H1 (cell line): ENCODE data around the gene ZNF280B. TPM values are rescaled to one million over a fixed set of nuclear protein-coding genes. Genes with fewer than 3 reads are reported as not detected.

Source experiments
- CTCF ChIA-PET: fragments of 300-600 bp; sonication (Branson Sonifier 250); formaldehyde crosslinking; loops from one replicate; lab custom pipeline; 2021; ENCODE audit not compliant: partially characterized antibody; lab: Charles Lee
- POLR2A ChIA-PET: fragments of 300-600 bp; sonication (Branson Sonifier 250); formaldehyde crosslinking; loops from one replicate; lab custom pipeline; 2021; ENCODE audit warnings: inconsistent platforms; ENCODE audit not compliant: partially characterized antibody; lab: Charles Lee
- DNase-seq, 2 experiments: peaks; one replicate each; pipeline versions ENCODE4 v3.0.0 to v3.0.0-alpha.2; 2010 to 2022; ENCODE audit warnings: low spot score in 2 of 2, low read depth in 1 of 2, mixed read lengths in 1 of 2
- FAIRE-seq: peaks from 2 replicates; lab custom pipeline; 2011; peaks lifted over from hg19 to GRCh38; lab: Jason Lieb, UNC
- H2AFZ ChIP-seq: 2 replicates; pipeline ENCODE4 v1.8.1; 2012; ENCODE audit warnings: low read length, inconsistent platforms
- H2AK5ac ChIP-seq: 2 replicates; pipeline ENCODE4 v1.6.1; 2013; ENCODE audit warnings: low read depth, low read length
- H2BK120ac ChIP-seq: replicated peaks from 2 replicates; pipeline ENCODE3; 2013; ENCODE audit warnings: low read depth, low read length, inconsistent platforms
- H2BK12ac ChIP-seq: 2 replicates; pipeline ENCODE4 v1.6.1; 2013; ENCODE audit warnings: low read depth, low read length
- H2BK15ac ChIP-seq: 2 replicates; pipeline ENCODE4 v1.6.1; 2013; ENCODE audit warnings: low read length
- H2BK20ac ChIP-seq: 2 replicates; pipeline ENCODE4 v1.6.1; 2013; ENCODE audit warnings: low read length
- H2BK5ac ChIP-seq: 2 replicates; pipeline ENCODE4 v1.6.1; 2013; ENCODE audit warnings: low read depth, low read length
- H3K14ac ChIP-seq: 2 replicates; pipeline ENCODE4 v1.6.1; 2013; ENCODE audit warnings: inconsistent platforms; ENCODE audit not compliant: insufficient read length
- H3K18ac ChIP-seq: 2 replicates; pipeline ENCODE4 v1.6.1; 2013; ENCODE audit warnings: low read length; ENCODE audit errors: extremely low read depth
- H3K23ac ChIP-seq: 2 replicates; pipeline ENCODE4 v1.6.1; 2013; ENCODE audit warnings: inconsistent platforms; ENCODE audit not compliant: insufficient read length
- H3K23me2 ChIP-seq: 2 replicates; pipeline ENCODE4 v1.6.1; 2013; ENCODE audit warnings: low read depth, low read length
- H3K27ac ChIP-seq: 2 replicates; pipeline ENCODE4 v1.6.1; 2011; ENCODE audit warnings: low read depth, low read length, inconsistent platforms
- H3K27me3 ChIP-seq, 4 experiments: replicated peaks in 1 of 4; 1 replicate in 1 of 4; 2 replicates in 3 of 4; pipeline versions ENCODE4 v1.6.1 to v1.8.1; 2011 to 2013; ENCODE audit warnings: low read length in 3 of 4, mild to moderate bottlenecking in 3 of 4, inconsistent platforms in 2 of 4, mixed read lengths in 2 of 4, moderate library complexity in 1 of 4; ENCODE audit not compliant: control insufficient read depth in 3 of 4, insufficient read depth in 3 of 4; ENCODE audit errors: extremely low read depth in 1 of 4
- H3K36me3 ChIP-seq, 4 experiments: 2 replicates each; pipeline versions ENCODE4 v1.6.1 to v1.8.1; 2011 to 2013; ENCODE audit warnings: mild to moderate bottlenecking in 4 of 4, low read length in 3 of 4, moderate library complexity in 2 of 4, control low read depth in 1 of 4, inconsistent platforms in 1 of 4; ENCODE audit not compliant: insufficient read depth in 4 of 4, control insufficient read depth in 2 of 4
- H3K4ac ChIP-seq: replicated peaks from 2 replicates; pipeline ENCODE3; 2013; ENCODE audit warnings: low read length, low read depth, mixed read lengths, inconsistent platforms; ENCODE audit not compliant: insufficient read length
- H3K4me1 ChIP-seq, 4 experiments: replicated peaks in 1 of 4; 1 replicate in 1 of 4; 2 replicates in 3 of 4; pipeline versions ENCODE4 v1.6.1 to v1.8.1; 2011 to 2013; ENCODE audit warnings: low read length in 3 of 4, inconsistent platforms in 2 of 4, mixed read lengths in 1 of 4; ENCODE audit not compliant: insufficient read depth in 4 of 4, control insufficient read depth in 3 of 4
- H3K4me2 ChIP-seq, 2 experiments: 2 replicates each; pipeline versions ENCODE4 v1.6.1 to v1.8.1; 2011 to 2013; ENCODE audit warnings: low read depth in 2 of 2, low read length in 2 of 2, control low read depth in 1 of 2, inconsistent platforms in 1 of 2, mild to moderate bottlenecking in 1 of 2; ENCODE audit not compliant: insufficient read depth in 1 of 2
- H3K4me3 ChIP-seq, 4 experiments: fragments of 200-600, 300-600 bp in 1 of 4; sonication (generic), shearing (Covaris generic), sonication (Bioruptor Twin) in 1 of 4; 2 replicates each; pipeline versions ENCODE4 v1.5.1 to v1.8.1; 2011 to 2016; ENCODE audit warnings: low read length in 4 of 4, low read depth in 3 of 4, control low read depth in 2 of 4, inconsistent platforms in 2 of 4, mild to moderate bottlenecking in 2 of 4, mixed read lengths in 1 of 4, moderate library complexity in 1 of 4; ENCODE audit not compliant: insufficient read depth in 2 of 4; ENCODE audit errors: extremely low read depth in 1 of 4
- H3K56ac ChIP-seq: replicated peaks from 2 replicates; pipeline ENCODE3; 2013; ENCODE audit warnings: low read depth, mild to moderate bottlenecking, mixed read lengths, low read length, inconsistent platforms; ENCODE audit not compliant: insufficient read length
- H3K79me1 ChIP-seq: 2 replicates; pipeline ENCODE4 v1.6.1; 2013; ENCODE audit warnings: low read depth, low read length, control low read depth
- H3K79me2 ChIP-seq, 2 experiments: 2 replicates each; pipeline versions ENCODE4 v1.6.1 to v1.8.1; 2012 to 2013; ENCODE audit warnings: low read length in 2 of 2, mild to moderate bottlenecking in 2 of 2, inconsistent platforms in 1 of 2; ENCODE audit not compliant: insufficient read depth in 2 of 2, control insufficient read depth in 1 of 2
- H3K9ac ChIP-seq, 4 experiments: replicated peaks in 1 of 4; 1 replicate in 1 of 4; 2 replicates in 3 of 4; pipeline versions ENCODE4 v1.6.1 to v1.8.1; 2011 to 2013; ENCODE audit warnings: low read depth in 3 of 4, low read length in 3 of 4, control low read depth in 2 of 4, mild to moderate bottlenecking in 2 of 4, moderate library complexity in 2 of 4, inconsistent platforms in 1 of 4; ENCODE audit errors: extremely low read depth in 1 of 4
- H3K9me3 ChIP-seq, 2 experiments: 2 replicates each; pipeline versions ENCODE4 v1.6.1 to v1.8.1; 2012 to 2013; ENCODE audit warnings: mild to moderate bottlenecking in 2 of 2, moderate library complexity in 2 of 2, control low read depth in 1 of 2, inconsistent platforms in 1 of 2, low read depth in 1 of 2, low read length in 1 of 2, mixed read lengths in 1 of 2; ENCODE audit not compliant: insufficient read depth in 2 of 2
- H4K20me1 ChIP-seq, 2 experiments: replicated peaks in 1 of 2; 2 replicates each; pipeline versions ENCODE3 to v1.8.1; 2011 to 2013; ENCODE audit warnings: inconsistent platforms in 2 of 2, low read length in 2 of 2, mild to moderate bottlenecking in 1 of 2; ENCODE audit not compliant: insufficient read depth in 2 of 2, control insufficient read depth in 1 of 2
- H4K5ac ChIP-seq: 2 replicates; pipeline ENCODE4 v1.6.1; 2013; ENCODE audit warnings: low read length, low read depth, mixed read lengths, inconsistent platforms; ENCODE audit not compliant: insufficient read length
- H4K8ac ChIP-seq: 2 replicates; pipeline ENCODE4 v1.8.0; 2013; ENCODE audit warnings: mild to moderate bottlenecking, moderate library complexity, low read length, inconsistent platforms; ENCODE audit not compliant: insufficient read depth; ENCODE audit errors: extremely low read depth
- H4K91ac ChIP-seq: replicated peaks from 2 replicates; pipeline ENCODE3; 2013; ENCODE audit warnings: low read length, mixed read lengths, inconsistent platforms; ENCODE audit not compliant: insufficient read length
- CREB1 ChIP-seq: IDR thresholded peaks from 2 replicates; pipeline ENCODE4 v1.6.1; 2012; ENCODE audit warnings: inconsistent platforms
- TBP ChIP-seq: IDR thresholded peaks from 2 replicates; pipeline ENCODE4 v1.6.1; 2011; ENCODE audit warnings: low read depth, low read length, improper control_type of control experiment
- WGBS, 2 experiments: shearing (Covaris generic) in 1 of 2; methylation state at CpG; one replicate each; pipeline versions ENCODE4 v1.1.6 to v1.1.7; 2013 to 2015; ENCODE audit warnings: low lambda C conversion rate in 2 of 2, mixed read lengths in 2 of 2, inconsistent platforms in 1 of 2, low coverage in 1 of 2, missing lambda C conversion rate in 1 of 2; ENCODE audit not compliant: insufficient replicate concordance in 2 of 2, insufficient coverage in 1 of 2, insufficient read length in 1 of 2; ENCODE audit errors: extremely low coverage in 1 of 2, missing lambda C conversion rate in 1 of 2; 5-methylcytosine and 5-hydroxymethylcytosine counted together
- polyA plus RNA-seq, 7 experiments: library from polyadenylated mRNA; depleted of rRNA in 3 of 7; stranded (reverse) in 5 of 7; unstranded in 2 of 7; fragments of >200 nt in 5 of 7; fragments of 200-250 nt in 2 of 7; gene quantifications; 1 replicate in 5 of 7; 2 replicates in 1 of 7; 4 replicates in 1 of 7; pipeline versions ENCODE4 v1.2.1 to v1.2.3, GENCODE V29; 2011 to 2013; ENCODE audit warnings: missing spikeins in 2 of 7, mixed read lengths in 2 of 7
- total RNA-seq: library from RNA; stranded (reverse); fragmentation: NEBNext Ultra II Directional; extraction: Animal tissue kit (Norgen Biotek cat#: 25700); gene quantifications from 2 replicates; pipeline ENCODE4 v1.2.1, GENCODE V29; 2021

Gene ZNF280B
- total and polyA plus RNA-seq, 2 of the 8 experiments (the other 6 are each of a cell fraction or from before 2014, with no cell fraction given), result 4.8 to 11.7 TPM

DNA sequence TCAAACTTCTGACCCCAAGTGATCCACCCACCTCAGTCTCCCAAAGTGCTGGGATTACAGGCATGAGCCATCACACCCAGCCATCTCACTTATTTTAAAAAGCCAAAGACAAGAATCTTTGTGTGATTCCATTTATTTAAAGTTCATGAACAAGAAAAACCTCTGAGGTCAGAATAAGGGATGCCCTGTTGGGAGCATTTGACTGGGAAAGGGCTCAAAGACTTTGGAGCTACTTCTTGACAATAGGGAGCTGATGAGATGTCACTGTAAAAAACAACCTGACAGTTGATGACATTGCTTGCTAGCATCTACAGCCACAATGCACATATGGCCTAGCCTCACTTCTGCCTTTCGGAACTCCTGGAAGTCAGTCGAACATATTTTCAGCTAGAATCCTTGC lies 5.1 kb upstream of the ZNF280B start:
- Histone ChIP-seq H3K9ac (no peak overlapping the region), H4K5ac (no peak overlapping the region), H4K20me1 (no peaks in the 10 kb centered on the region), H2BK20ac (no peak overlapping the region), H2BK15ac (no peak overlapping the region), H3K27ac (no peak overlapping the region), H3K18ac (no peak overlapping the region), H3K23me2 (no peaks in the 10 kb centered on the region), H3K4me1 (no peaks in the 10 kb centered on the region), H3K79me2 (no peaks in the 10 kb centered on the region), H2AFZ (no peak overlapping the region), H3K14ac (no peak overlapping the region), H3K4me2 (no peak overlapping the region), H3K4me3 (no peak overlapping the region), H4K91ac (no peak overlapping the region), H3K23ac (no peak overlapping the region), H2BK12ac (no peak overlapping the region), H3K27me3 (peaks cover 2 to 35% (median 15%) of the 10 kb centered on the region in 4 experiments; a peak in 5 of 7 replicates), H3K36me3 (no peaks in the 10 kb centered on the region), H4K8ac (no peak overlapping the region), H2AK5ac (no peak overlapping the region), H3K56ac (no peak overlapping the region), H3K79me1 (no peaks in the 10 kb centered on the region), H3K9me3 (peaks cover 0 to 5% of the 10 kb centered on the region in 2 experiments; a peak in 3 of 4 replicates), H2BK120ac (no peak overlapping the region), H3K4ac (no peak overlapping the region), H2BK5ac (no peak overlapping the region)
- CTCF ChIA-PET, result interaction anchor here (1.2 kb wide), 1 partner anchor 27 kb away, joined by 3 read pairs; no protein-coding TSS in a partner anchor
- DNase-seq (no peak), FAIRE-seq (no peak)
- POLR2A ChIA-PET, result no interaction called here
- 74% methylated on average over 2 of the region's 2 CpGs; no CpG with 5 or more reads in 1 of the 2 experiments for WGBS, 2 experiments
- no peak for TF ChIP-seq CREB1
- no peak for TF ChIP-seq TBP
